T-helper 1 cell treated with Interleukin-12 subunit alpha and Interleukin-12 subunit beta and Interleukin-4 antibody, amounts not matched to agents 30 μg/mL and 1 μg/mL, for 36 hours (primary cell): ENCODE results near the gene SLC25A25.

Experiments
- H3K27ac Mint-ChIP-seq: one replicate; pipeline ENCODE4 v1.8.0; 2021; ENCODE audit warnings: mild to moderate bottlenecking, mixed read lengths
- H3K27me3 Mint-ChIP-seq: one replicate; pipeline ENCODE4 v1.8.0; 2021; ENCODE audit warnings: low read depth, mixed read lengths
- H3K36me3 Mint-ChIP-seq: one replicate; pipeline ENCODE4 v1.8.0; 2021; ENCODE audit warnings: low read depth, mixed read lengths
- H3K4me1 Mint-ChIP-seq: one replicate; pipeline ENCODE4 v1.8.0; 2021; ENCODE audit warnings: low read depth, mixed read lengths
- H3K4me3 Mint-ChIP-seq: one replicate; pipeline ENCODE4 v1.8.0; 2021; ENCODE audit warnings: mild to moderate bottlenecking, moderate library complexity, mixed read lengths
- H3K9me3 Mint-ChIP-seq: one replicate; pipeline ENCODE4 v1.8.0; 2021; ENCODE audit warnings: mixed read lengths

SLC25A25 gene

GRCh38 chr9:128077847-128078503 is 9.9 kb downstream of the SLC25A25 start:
- Mint-ChIP-seq H3K27ac (peak overlapping the region; percentile 10), H3K9me3 (no peaks in the 10 kb centered on the region), H3K36me3 (peaks cover 6% of the 10 kb centered on the region), H3K4me3 (peak overlapping the region; percentile 1), H3K27me3 (no peaks in the 10 kb centered on the region), H3K4me1 (peaks cover 36% of the 10 kb centered on the region)

DNA sequence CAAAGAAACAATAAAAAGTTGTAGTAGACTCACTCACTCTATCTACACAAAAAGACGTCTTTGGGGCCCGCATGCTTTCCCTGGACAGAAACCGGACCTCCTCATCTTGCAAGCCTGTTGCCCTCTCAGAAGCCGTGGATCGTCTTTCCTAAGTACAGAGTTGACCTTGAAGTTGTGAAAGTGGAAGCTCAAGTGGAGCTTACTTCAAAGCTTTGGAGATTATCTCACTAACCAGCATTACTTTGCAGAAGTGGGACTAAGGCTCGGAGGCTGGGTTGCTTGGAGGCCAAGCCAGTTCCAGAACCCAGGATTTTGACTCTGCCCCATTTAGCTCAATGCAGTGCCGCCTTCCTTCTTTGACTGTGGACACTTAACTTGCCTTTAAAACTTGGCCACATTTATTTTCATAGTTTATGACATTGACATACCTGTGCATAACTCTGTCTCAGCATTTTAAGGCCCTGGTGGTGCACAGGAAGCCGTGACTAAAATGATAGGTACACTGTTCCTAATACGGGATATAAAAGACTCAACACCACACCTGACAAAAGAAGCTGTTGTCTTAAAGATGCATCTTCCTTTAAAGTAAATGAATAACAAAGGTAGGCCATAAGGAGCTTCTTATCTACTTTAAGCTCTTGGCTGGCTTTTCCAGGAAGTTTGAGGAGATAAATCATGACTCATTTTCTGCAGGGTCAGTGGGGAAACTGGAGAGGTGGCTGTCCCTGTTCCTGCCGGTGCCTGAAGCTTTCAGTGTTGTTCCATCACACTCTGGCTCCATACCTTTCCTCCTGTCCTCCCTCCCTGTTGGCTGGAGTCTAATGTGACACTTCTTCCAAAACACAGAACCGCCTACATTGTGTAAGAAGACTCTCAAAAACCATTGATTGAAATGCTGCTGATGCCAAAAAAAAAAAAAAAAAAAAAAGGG is 10.7 kb downstream of the SLC25A25 start:
- peaks cover 31% of the 10 kb centered on the region for H3K4me1 Mint-ChIP-seq

GRCh38 chr9:128080206-128080605 is 12.2 kb downstream of the SLC25A25 start:
- no peaks in the 10 kb centered on the region for H3K27me3 Mint-ChIP-seq

More for the DNA sequence above, 10.7 kb downstream of the SLC25A25 start:
- Mint-ChIP-seq H3K9me3 (no peaks in the 10 kb centered on the region), H3K4me3 (peak overlapping the region; percentile 9), H3K27me3 (no peaks in the 10 kb centered on the region), H3K36me3 (peaks cover 6% of the 10 kb centered on the region), H3K27ac (peak overlapping the region; percentile 66)

DNA sequence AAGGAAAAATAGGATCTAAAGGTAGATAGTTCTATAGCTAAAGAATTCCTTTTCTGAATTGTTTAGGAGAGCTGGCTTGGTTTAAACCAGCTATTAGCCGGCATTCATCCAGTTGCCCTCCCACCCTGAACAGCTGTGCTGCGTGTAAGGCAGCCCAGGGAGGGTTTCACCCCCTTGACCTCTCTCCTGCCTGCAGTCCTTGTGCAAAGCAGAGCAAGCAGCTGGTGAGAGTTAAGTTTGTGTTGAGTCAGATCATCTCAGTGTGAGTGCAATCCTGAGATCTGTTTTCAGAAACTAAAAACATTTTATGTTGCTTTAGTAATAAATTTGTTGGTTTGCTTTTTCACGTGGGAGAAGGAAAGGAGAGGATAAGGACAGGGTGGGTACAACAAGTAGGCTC is 13.0 kb downstream of the SLC25A25 start:
- no peak overlapping the region for H3K4me3 Mint-ChIP-seq
- H3K4me1 Mint-ChIP-seq, result peaks cover 38% of the 10 kb centered on the region
- no peaks in the 10 kb centered on the region for H3K27me3 Mint-ChIP-seq
- peaks cover 9% of the 10 kb centered on the region for H3K36me3 Mint-ChIP-seq
- H3K27ac Mint-ChIP-seq, result no peak overlapping the region
- no peaks in the 10 kb centered on the region for H3K9me3 Mint-ChIP-seq

More at GRCh38 chr9:128080206-128080605, 12.2 kb downstream of the SLC25A25 start:
- Mint-ChIP-seq H3K4me3 (no peak overlapping the region), H3K4me1 (peaks cover 35% of the 10 kb centered on the region), H3K9me3 (no peaks in the 10 kb centered on the region), H3K27ac (no peak overlapping the region), H3K36me3 (peaks cover 9% of the 10 kb centered on the region)

GRCh38 chr9:128082151-128082550 is 14.1 kb downstream of the SLC25A25 start:
- no peak overlapping the region for H3K4me3 Mint-ChIP-seq
- H3K4me1 Mint-ChIP-seq, result peaks cover 38% of the 10 kb centered on the region
- no peaks in the 10 kb centered on the region for H3K9me3 Mint-ChIP-seq
- H3K36me3 Mint-ChIP-seq, result peaks cover 9% of the 10 kb centered on the region
- H3K27ac Mint-ChIP-seq, result no peak overlapping the region
- no peaks in the 10 kb centered on the region for H3K27me3 Mint-ChIP-seq

DNA sequence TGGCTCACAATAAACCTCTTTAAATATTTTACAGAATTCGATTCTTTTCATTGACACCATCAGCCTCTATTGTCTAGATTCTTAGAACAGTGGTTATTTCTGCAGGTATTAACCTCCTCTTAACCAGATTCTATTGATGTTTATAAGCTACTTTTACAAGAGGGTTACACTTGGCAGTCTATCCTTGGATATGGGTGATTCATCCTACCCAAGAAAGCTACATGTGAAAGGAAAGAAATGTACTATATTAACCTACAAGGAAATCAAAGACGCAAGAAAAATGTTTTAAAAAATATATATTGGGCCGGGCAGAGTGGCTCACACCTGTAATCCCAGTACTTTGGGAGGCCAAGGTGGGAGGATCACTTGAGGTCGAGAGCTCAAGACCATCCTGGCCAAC is 16.7 kb downstream of the SLC25A25 start:
- peaks cover 7% of the 10 kb centered on the region for H3K36me3 Mint-ChIP-seq
- peaks cover 35% of the 10 kb centered on the region for H3K4me1 Mint-ChIP-seq
- no peak overlapping the region for H3K27ac Mint-ChIP-seq
- H3K9me3 Mint-ChIP-seq, result no peaks in the 10 kb centered on the region
- no peak overlapping the region for H3K4me3 Mint-ChIP-seq
- no peaks in the 10 kb centered on the region for H3K27me3 Mint-ChIP-seq

- peaks cover 33% of the 10 kb centered on the region for H3K4me1 Mint-ChIP-seq
- no peaks in the 10 kb centered on the region for H3K9me3 Mint-ChIP-seq
- peak overlapping the region; percentile 31 for H3K27ac Mint-ChIP-seq
- peaks cover 7% of the 10 kb centered on the region for H3K36me3 Mint-ChIP-seq
- H3K27me3 Mint-ChIP-seq, result no peaks in the 10 kb centered on the region
- H3K4me3 Mint-ChIP-seq, result no peak overlapping the region
Observed at GRCh38 chr9:128085943-128086342, 17.9 kb downstream of the SLC25A25 start.

- Mint-ChIP-seq H3K9me3 (no peaks in the 10 kb centered on the region), H3K36me3 (peaks cover 7% of the 10 kb centered on the region), H3K27ac (no peak overlapping the region), H3K4me1 (peaks cover 34% of the 10 kb centered on the region), H3K27me3 (no peaks in the 10 kb centered on the region), H3K4me3 (no peak overlapping the region)
Observed at GRCh38 chr9:128087262-128087661, 19.2 kb downstream of the SLC25A25 start.

- Mint-ChIP-seq H3K27me3 (no peaks in the 10 kb centered on the region), H3K36me3 (peaks cover 7% of the 10 kb centered on the region), H3K9me3 (no peaks in the 10 kb centered on the region), H3K4me3 (no peak overlapping the region), H3K4me1 (peaks cover 44% of the 10 kb centered on the region), H3K27ac (no peak overlapping the region)
Observed at GRCh38 chr9:128088253-128088945, 20.4 kb downstream of the SLC25A25 start.

- Mint-ChIP-seq H3K27me3 (no peaks in the 10 kb centered on the region), H3K9me3 (no peaks in the 10 kb centered on the region), H3K4me1 (peaks cover 45% of the 10 kb centered on the region), H3K36me3 (peaks cover 5% of the 10 kb centered on the region), H3K27ac (no peak overlapping the region), H3K4me3 (no peak overlapping the region)
Observed at GRCh38 chr9:128089299-128089698, 21.3 kb downstream of the SLC25A25 start.

GRCh38 chr9:128091144-128091543 is 23.1 kb downstream of the SLC25A25 start:
- Mint-ChIP-seq H3K4me3 (no peak overlapping the region), H3K9me3 (no peaks in the 10 kb centered on the region), H3K27ac (no peak overlapping the region), H3K27me3 (no peaks in the 10 kb centered on the region), H3K4me1 (peaks cover 46% of the 10 kb centered on the region), H3K36me3 (peaks cover 8% of the 10 kb centered on the region)

GRCh38 chr9:128091571-128091970 is 23.5 kb downstream of the SLC25A25 start:
- Mint-ChIP-seq H3K27me3 (no peaks in the 10 kb centered on the region), H3K27ac (no peak overlapping the region), H3K9me3 (no peaks in the 10 kb centered on the region), H3K36me3 (peaks cover 8% of the 10 kb centered on the region), H3K4me1 (peaks cover 46% of the 10 kb centered on the region), H3K4me3 (no peak overlapping the region)

GRCh38 chr9:128092199-128092977 is 24.4 kb downstream of the SLC25A25 start:
- peak overlapping the region; percentile 91 for H3K27ac Mint-ChIP-seq
- H3K27me3 Mint-ChIP-seq, result no peaks in the 10 kb centered on the region
- H3K4me3 Mint-ChIP-seq, result peak overlapping the region; percentile 3
- H3K9me3 Mint-ChIP-seq, result no peaks in the 10 kb centered on the region
- peaks cover 48% of the 10 kb centered on the region for H3K4me1 Mint-ChIP-seq
- H3K36me3 Mint-ChIP-seq, result peaks cover 7% of the 10 kb centered on the region

DNA sequence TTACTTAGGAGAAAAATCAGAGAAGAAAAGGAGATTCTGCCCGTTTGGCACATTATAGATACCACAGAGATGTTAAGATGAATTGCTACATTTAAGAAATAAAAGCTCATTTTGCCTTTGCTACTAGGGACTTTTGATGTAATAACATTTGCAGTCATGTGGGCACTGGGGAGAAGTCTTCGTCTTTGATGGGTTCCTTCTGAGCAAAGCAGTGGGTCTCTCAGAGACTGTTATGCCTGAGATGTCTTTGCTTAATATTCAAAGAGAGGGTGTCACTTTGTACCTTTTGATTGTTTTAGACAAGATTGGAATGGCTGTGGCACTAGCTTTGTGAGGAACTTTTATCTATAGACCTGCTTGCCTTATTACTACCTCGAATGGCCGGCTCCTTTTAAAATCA is 25.0 kb downstream of the SLC25A25 start:
- Mint-ChIP-seq H3K4me3 (peak overlapping the region; percentile 14), H3K27me3 (no peaks in the 10 kb centered on the region), H3K27ac (peak overlapping the region; percentile 91), H3K36me3 (peaks cover 5% of the 10 kb centered on the region), H3K9me3 (no peaks in the 10 kb centered on the region), H3K4me1 (peaks cover 44% of the 10 kb centered on the region)
